ENCODE results near the gene KCNQ1. TPM values are rescaled to one million over a fixed set of nuclear protein-coding genes. Genes with fewer than 3 reads are reported as not detected.

KCNQ1 gene
- total and polyA plus RNA-seq, 2 donors (not counting 3 experiments of a cell fraction or from before 2014, with no cell fraction given) = 0.07 to 0.09 TPM

- no peak overlapping the region for H2AFZ ChIP-seq (ENCODE audit: low read depth, low read length)
- no peaks in the 10 kb centered on the region for H3K4me1 ChIP-seq (ENCODE audit: control insufficient read depth, extremely low read depth, insufficient read depth, low read length)
- H3K9ac ChIP-seq (replicated peaks; ENCODE audit: extremely low read depth, insufficient read depth, low read length) = no peak overlapping the region
- H3K36me3 ChIP-seq (ENCODE audit: control insufficient read depth in 2 of 2, extremely low read depth in 1 of 2, insufficient read depth in 2 of 2, low read length in 2 of 2) = no peaks in the 10 kb centered on the region
- ChIA-PET CTCF (no interaction called here), POLR2A (no interaction called here)
- FAIRE-seq (no peak), DNase-seq (ENCODE audit: low read depth, low spot score) (no peak)
- no peaks in the 10 kb centered on the region for H4K20me1 ChIP-seq (replicated peaks; ENCODE audit: control insufficient read depth, extremely low read depth, insufficient read depth, low read length)
- H3K9me1 ChIP-seq (replicated peaks; ENCODE audit: control insufficient read depth, extremely low read depth, insufficient read depth, low read length) = no peaks in the 10 kb centered on the region
- H3K79me2 ChIP-seq (ENCODE audit: control insufficient read depth, insufficient read depth, low read length) = no peaks in the 10 kb centered on the region
- H3K4me2 ChIP-seq (ENCODE audit: insufficient read depth, low read length) = no peak overlapping the region
- intact Hi-C loops (cut with micrococcal nuclease) = no loop called here
- TF ChIP-seq POLR2AphosphoS5 (IDR thresholded peaks at IDR 0.05; ENCODE audit: insufficient read depth, low read depth, low read length) = no peak
- dilution Hi-C loops (cut with MboI; ENCODE audit: extremely low pct_ligation_motif_present, low sequenced_read_pairs) = no loop called here
- no peak overlapping the region for H3K27ac ChIP-seq (ENCODE audit: insufficient read depth, low read depth, low read length)
- no TSS peak for BruUV-seq (replicated peaks)
- H3K27me3 ChIP-seq (ENCODE audit: control insufficient read depth in 2 of 2, insufficient read depth in 2 of 2, low read length in 2 of 2) = no peaks in the 10 kb centered on the region
- no peak overlapping the region for H3K4me3 ChIP-seq (replicated peaks in 1 of 3; ENCODE audit: insufficient read depth in 1 of 3, low read depth in 1 of 3, low read length in 3 of 3)
- H3K9me3 ChIP-seq (replicated peaks; ENCODE audit: control insufficient read depth, insufficient read depth, low read length) = no peaks in the 10 kb centered on the region
Observed at GRCh38 chr11:2458321-2458720, 13.5 kb downstream of the KCNQ1 start.

- CTCF ChIA-PET = no interaction called here
- FAIRE-seq = no peak
- H3K79me2 ChIP-seq (ENCODE audit: control insufficient read depth, insufficient read depth, low read length) = no peaks in the 10 kb centered on the region
Observed at GRCh38 chr11:2459016-2459725, 14.4 kb downstream of the KCNQ1 start.

More at GRCh38 chr11:2459016-2459725, 14.4 kb downstream of the KCNQ1 start:
- no peak for DNase-seq (ENCODE audit: low read depth, low spot score)
- no peaks in the 10 kb centered on the region for H3K36me3 ChIP-seq (ENCODE audit: control insufficient read depth in 2 of 2, extremely low read depth in 1 of 2, insufficient read depth in 2 of 2, low read length in 2 of 2)
- no peak overlapping the region for H3K4me2 ChIP-seq (ENCODE audit: insufficient read depth, low read length)
- intact Hi-C loops (cut with micrococcal nuclease) = loop anchor here (1.0 kb wide), 1 partner anchor 23 kb away; no protein-coding TSS in a partner anchor
- H3K4me1 ChIP-seq (ENCODE audit: control insufficient read depth, extremely low read depth, insufficient read depth, low read length) = no peaks in the 10 kb centered on the region
- no peaks in the 10 kb centered on the region for H3K9me3 ChIP-seq (replicated peaks; ENCODE audit: control insufficient read depth, insufficient read depth, low read length)
- no TSS peak for BruUV-seq (replicated peaks)
- dilution Hi-C loops (cut with MboI; ENCODE audit: extremely low pct_ligation_motif_present, low sequenced_read_pairs) = no loop called here
- POLR2A ChIA-PET = no interaction called here
- H4K20me1 ChIP-seq (replicated peaks; ENCODE audit: control insufficient read depth, extremely low read depth, insufficient read depth, low read length) = no peaks in the 10 kb centered on the region
- H2AFZ ChIP-seq (ENCODE audit: low read depth, low read length) = no peak overlapping the region
- no peak overlapping the region for H3K9ac ChIP-seq (replicated peaks; ENCODE audit: extremely low read depth, insufficient read depth, low read length)
- no peaks in the 10 kb centered on the region for H3K27me3 ChIP-seq (ENCODE audit: control insufficient read depth in 2 of 2, insufficient read depth in 2 of 2, low read length in 2 of 2)
- no peaks in the 10 kb centered on the region for H3K9me1 ChIP-seq (replicated peaks; ENCODE audit: control insufficient read depth, extremely low read depth, insufficient read depth, low read length)
- H3K4me3 ChIP-seq (replicated peaks in 1 of 3; ENCODE audit: insufficient read depth in 1 of 3, low read depth in 1 of 3, low read length in 3 of 3) = no peak overlapping the region
- no peak overlapping the region for H3K27ac ChIP-seq (ENCODE audit: insufficient read depth, low read depth, low read length)
- TF ChIP-seq POLR2A (IDR thresholded peaks at IDR 0.05; ENCODE audit: low read depth, low read length) = no peak
- TF ChIP-seq GATA2 (IDR thresholded peaks at IDR 0.05; ENCODE audit: insufficient read depth, insufficient read length, low read depth, low read length) = no peak
- TF ChIP-seq MAX (IDR thresholded peaks at IDR 0.05; ENCODE audit: insufficient read depth, insufficient read length) = no peak
- TF ChIP-seq MYC (IDR thresholded peaks at IDR 0.05; ENCODE audit: low read depth, low read length) = no peak
- TF ChIP-seq FOS (IDR thresholded peaks at IDR 0.05; ENCODE audit: borderline replicate concordance, insufficient read depth, low read length) = no peak
- TF ChIP-seq CTCF (IDR thresholded peaks at IDR 0.05; ENCODE audit: extremely low read depth in 1 of 2, insufficient read depth in 1 of 2, low read depth in 1 of 2, low read length in 2 of 2) = no peak
- TF ChIP-seq JUN (IDR thresholded peaks at IDR 0.05; ENCODE audit: borderline replicate concordance, insufficient read depth, insufficient read length, low read depth) = no peak
- no peak for TF ChIP-seq POLR2AphosphoS5 (IDR thresholded peaks at IDR 0.05; ENCODE audit: insufficient read depth, low read depth, low read length)
- TF ChIP-seq EZH2 (IDR thresholded peaks at IDR 0.05; ENCODE audit: borderline replicate concordance, low read depth, low read length, severe bottlenecking) = no peak
